ENCODE results near the gene RPTN. TPM values are rescaled to one million over a fixed set of nuclear protein-coding genes. Genes with fewer than 3 reads are reported as not detected.

The RPTN gene
- total and polyA plus RNA-seq, 2 donors, result not detected

- no peaks in the 10 kb centered on the region for H3K36me3 ChIP-seq (ENCODE audit: insufficient read depth)
- H3K27ac ChIP-seq (ENCODE audit: low read depth), result no peak overlapping the region
- H3K4me3 ChIP-seq (ENCODE audit: low read depth, low read length), result no peak overlapping the region
- no peak for DNase-seq (ENCODE audit: extremely low spot score)
- WGBS, result 86% methylated on average over 1 of the region's 1 CpG
- H3K4me1 ChIP-seq (ENCODE audit: insufficient read depth), result no peaks in the 10 kb centered on the region
These were observed 20.5 kb upstream of the RPTN start for GRCh38 chr1:152179566-152179965.

- Histone ChIP-seq H3K4me1 (ENCODE audit: insufficient read depth) (no peaks in the 10 kb centered on the region), H3K27ac (ENCODE audit: low read depth) (no peak overlapping the region), H3K4me3 (ENCODE audit: low read depth, low read length) (no peak overlapping the region), H3K36me3 (ENCODE audit: insufficient read depth) (no peaks in the 10 kb centered on the region)
- no peak for DNase-seq (ENCODE audit: extremely low spot score)
- 62% methylated on average over 5 of the region's 5 CpGs for WGBS
These were observed 11.4 kb upstream of the RPTN start for GRCh38 chr1:152170287-152170905.

GRCh38 chr1:152169366-152170025 is 10.5 kb upstream of the RPTN start:
- DNase-seq (ENCODE audit: extremely low spot score), result no peak
- no peak overlapping the region for H3K27ac ChIP-seq (ENCODE audit: low read depth)
- no peaks in the 10 kb centered on the region for H3K4me1 ChIP-seq (ENCODE audit: insufficient read depth)
- no peak overlapping the region for H3K4me3 ChIP-seq (ENCODE audit: low read depth, low read length)
- WGBS, result 71% methylated on average over 4 of the region's 4 CpGs
- no peaks in the 10 kb centered on the region for H3K36me3 ChIP-seq (ENCODE audit: insufficient read depth)

GRCh38 chr1:152168535-152168868 is 9.5 kb upstream of the RPTN start:
- H3K27ac ChIP-seq (ENCODE audit: low read depth), result no peak overlapping the region

GRCh38 chr1:152167835-152168534 is 9.0 kb upstream of the RPTN start:
- WGBS, result 55% methylated on average over 3 of the region's 3 CpGs
- Histone ChIP-seq H3K27ac (ENCODE audit: low read depth) (no peak overlapping the region), H3K4me3 (ENCODE audit: low read depth, low read length) (no peak overlapping the region), H3K4me1 (ENCODE audit: insufficient read depth) (no peaks in the 10 kb centered on the region), H3K36me3 (ENCODE audit: insufficient read depth) (no peaks in the 10 kb centered on the region)
- no peak for DNase-seq (ENCODE audit: extremely low spot score)

More at GRCh38 chr1:152168535-152168868, 9.5 kb upstream of the RPTN start:
- H3K36me3 ChIP-seq (ENCODE audit: insufficient read depth), result no peaks in the 10 kb centered on the region
- no peak overlapping the region for H3K4me3 ChIP-seq (ENCODE audit: low read depth, low read length)
- 55% methylated on average over 1 of the region's 1 CpG for WGBS
- no peaks in the 10 kb centered on the region for H3K4me1 ChIP-seq (ENCODE audit: insufficient read depth)
- DNase-seq (ENCODE audit: extremely low spot score), result no peak

- no peaks in the 10 kb centered on the region for H3K4me1 ChIP-seq (ENCODE audit: insufficient read depth)
- no peak overlapping the region for H3K4me3 ChIP-seq (ENCODE audit: low read depth, low read length)
- 38% methylated on average over 1 of the region's 1 CpG for WGBS
- DNase-seq (ENCODE audit: extremely low spot score), result no peak
- no peaks in the 10 kb centered on the region for H3K36me3 ChIP-seq (ENCODE audit: insufficient read depth)
- H3K27ac ChIP-seq (ENCODE audit: low read depth), result no peak overlapping the region
These were observed 7.9 kb upstream of the RPTN start for GRCh38 chr1:152166966-152167365.

- Histone ChIP-seq H3K36me3 (ENCODE audit: insufficient read depth) (no peaks in the 10 kb centered on the region), H3K4me1 (ENCODE audit: insufficient read depth) (no peaks in the 10 kb centered on the region), H3K27ac (ENCODE audit: low read depth) (no peak overlapping the region), H3K4me3 (ENCODE audit: low read depth, low read length) (no peak overlapping the region)
- DNase-seq (ENCODE audit: extremely low spot score), result no peak
- 81% methylated on average over 4 of the region's 4 CpGs for WGBS
These were observed 6.5 kb upstream of the RPTN start for GRCh38 chr1:152165286-152166077.

- WGBS, result 61% methylated on average over 2 of the region's 2 CpGs
- Histone ChIP-seq H3K36me3 (ENCODE audit: insufficient read depth) (no peaks in the 10 kb centered on the region), H3K4me1 (ENCODE audit: insufficient read depth) (no peaks in the 10 kb centered on the region), H3K27ac (ENCODE audit: low read depth) (no peak overlapping the region), H3K4me3 (ENCODE audit: low read depth, low read length) (no peak overlapping the region)
- DNase-seq (ENCODE audit: extremely low spot score), result no peak
These were observed 5.6 kb upstream of the RPTN start for GRCh38 chr1:152164517-152165136.

- no peaks in the 10 kb centered on the region for H3K4me1 ChIP-seq (ENCODE audit: insufficient read depth)
- H3K4me3 ChIP-seq (ENCODE audit: low read depth, low read length), result no peak overlapping the region
- no peaks in the 10 kb centered on the region for H3K36me3 ChIP-seq (ENCODE audit: insufficient read depth)
- no peak for DNase-seq (ENCODE audit: extremely low spot score)
- 20% methylated on average over 1 of the region's 1 CpG for WGBS
- H3K27ac ChIP-seq (ENCODE audit: low read depth), result no peak overlapping the region
These were observed 3.9 kb upstream of the RPTN start for GRCh38 chr1:152162792-152163463.

GRCh38 chr1:152160576-152160975 is 1.5 kb upstream of the RPTN start:
- no peak overlapping the region for H3K27ac ChIP-seq (ENCODE audit: low read depth)
- no peaks in the 10 kb centered on the region for H3K4me1 ChIP-seq (ENCODE audit: insufficient read depth)
- DNase-seq (ENCODE audit: extremely low spot score), result no peak
- no peaks in the 10 kb centered on the region for H3K36me3 ChIP-seq (ENCODE audit: insufficient read depth)
- no peak overlapping the region for H3K4me3 ChIP-seq (ENCODE audit: low read depth, low read length)
- WGBS, result 72% methylated on average over 3 of the region's 3 CpGs

- Histone ChIP-seq H3K36me3 (ENCODE audit: insufficient read depth) (no peaks in the 10 kb centered on the region), H3K4me1 (ENCODE audit: insufficient read depth) (no peaks in the 10 kb centered on the region), H3K4me3 (ENCODE audit: low read depth, low read length) (no peak overlapping the region), H3K27ac (ENCODE audit: low read depth) (no peak overlapping the region)
- DNase-seq (ENCODE audit: extremely low spot score), result no peak
- 77% methylated on average over 3 of the region's 3 CpGs for WGBS
These were observed 5.0 kb downstream of the RPTN start for GRCh38 chr1:152153996-152154395.

GRCh38 chr1:152151646-152152045 is 7.4 kb downstream of the RPTN start:
- no peaks in the 10 kb centered on the region for H3K4me1 ChIP-seq (ENCODE audit: insufficient read depth)
- H3K36me3 ChIP-seq (ENCODE audit: insufficient read depth), result no peaks in the 10 kb centered on the region
- whole genome bisulfite sequencing, result 66% methylated on average over 2 of the region's 2 CpGs
- no peak for DNase-seq (ENCODE audit: extremely low spot score)
- H3K27ac ChIP-seq (ENCODE audit: low read depth), result no peak overlapping the region
- H3K4me3 ChIP-seq (ENCODE audit: low read depth, low read length), result no peak overlapping the region

- Histone ChIP-seq H3K4me1 (ENCODE audit: insufficient read depth) (no peaks in the 10 kb centered on the region), H3K27ac (ENCODE audit: low read depth) (no peak overlapping the region), H3K4me3 (ENCODE audit: low read depth, low read length) (no peak overlapping the region), H3K36me3 (ENCODE audit: insufficient read depth) (no peaks in the 10 kb centered on the region)
- no peak for DNase-seq (ENCODE audit: extremely low spot score)
- 70% methylated on average over 1 of the region's 1 CpG for WGBS
These were observed 10.0 kb downstream of the RPTN start for GRCh38 chr1:152148981-152149380.
